Measurements from ENCODE around the gene DNAJB6. TPM values are rescaled to one million over a fixed set of nuclear protein-coding genes. Genes with fewer than 3 reads are reported as not detected.

Gene DNAJB6
- total RNA-seq, 4 donors from 2014 or later, result 63.5 to 125 (median 107) TPM

- TF ChIP-seq CTCF (IDR thresholded peaks at IDR 0.05) (no peak), POLR2A (IDR thresholded peaks at IDR 0.05) (no peak)
- DNase-seq, result no peak
- intact Hi-C loops (cut with DNase I; ENCODE audit: low total_unique reads), result no loop called here
- H3K4me3 ChIP-seq, result no peak overlapping the region
- no peaks in the 10 kb centered on the region for H3K27me3 ChIP-seq
- H3K27ac ChIP-seq, result no peak overlapping the region
- no peaks in the 10 kb centered on the region for H3K9me3 ChIP-seq
- no peaks in the 10 kb centered on the region for H3K4me1 ChIP-seq
- no peaks in the 10 kb centered on the region for H3K36me3 ChIP-seq
Observed at GRCh38 chr7:157293413-157293788, 43.4 kb upstream of the DNAJB6 start.

DNA sequence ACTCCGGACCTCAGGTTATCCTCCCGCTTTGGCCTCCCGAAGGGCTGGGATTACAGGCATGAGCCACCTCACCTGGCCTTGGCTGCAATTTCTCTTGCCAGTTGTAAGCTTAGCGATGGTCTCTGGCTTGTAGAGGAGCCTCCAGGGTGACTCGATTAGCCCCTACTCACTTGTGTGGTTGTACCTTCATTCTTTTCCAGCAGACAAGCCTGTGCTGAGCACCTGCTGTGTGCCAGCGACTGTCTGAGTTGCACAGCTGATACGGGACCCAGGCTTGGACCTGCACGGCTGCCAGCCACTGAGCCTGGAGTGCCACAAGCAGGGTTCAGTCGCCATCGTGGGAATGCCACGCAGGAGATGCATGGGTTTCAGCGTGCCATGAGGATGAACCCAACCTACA lies 42.0 kb upstream of the DNAJB6 start:
- Histone ChIP-seq H3K27me3 (no peaks in the 10 kb centered on the region), H3K4me1 (no peaks in the 10 kb centered on the region), H3K4me3 (no peak overlapping the region), H3K27ac (no peak overlapping the region), H3K36me3 (no peaks in the 10 kb centered on the region), H3K9me3 (no peaks in the 10 kb centered on the region)
- intact Hi-C loops (cut with DNase I; ENCODE audit: low total_unique reads), result no loop called here
- TF ChIP-seq POLR2A (IDR thresholded peaks at IDR 0.05) (no peak), CTCF (IDR thresholded peaks at IDR 0.05) (no peak)
- DNase-seq, result no peak

GRCh38 chr7:157295338-157295737 lies 41.5 kb upstream of the DNAJB6 start:
- DNase-seq, result no peak
- no peak overlapping the region for H3K4me3 ChIP-seq

GRCh38 chr7:157297185-157297584 lies 39.6 kb upstream of the DNAJB6 start:
- no peaks in the 10 kb centered on the region for H3K9me3 ChIP-seq
- no peaks in the 10 kb centered on the region for H3K36me3 ChIP-seq
- intact Hi-C loops (cut with DNase I; ENCODE audit: low total_unique reads), result no loop called here
- H3K4me3 ChIP-seq, result no peak overlapping the region
- no peak overlapping the region for H3K27ac ChIP-seq
- TF ChIP-seq CTCF (IDR thresholded peaks at IDR 0.05), result no peak
- TF ChIP-seq POLR2A (IDR thresholded peaks at IDR 0.05), result no peak
- H3K27me3 ChIP-seq, result no peaks in the 10 kb centered on the region
- no peaks in the 10 kb centered on the region for H3K4me1 ChIP-seq
- DNase-seq, result no peak

More at GRCh38 chr7:157295338-157295737, 41.5 kb upstream of the DNAJB6 start:
- TF ChIP-seq CTCF (IDR thresholded peaks at IDR 0.05) (no peak), POLR2A (IDR thresholded peaks at IDR 0.05) (no peak)
- Histone ChIP-seq H3K9me3 (no peaks in the 10 kb centered on the region), H3K36me3 (no peaks in the 10 kb centered on the region), H3K4me1 (no peaks in the 10 kb centered on the region), H3K27me3 (no peaks in the 10 kb centered on the region), H3K27ac (no peak overlapping the region)
- intact Hi-C loops (cut with DNase I; ENCODE audit: low total_unique reads), result no loop called here

DNA sequence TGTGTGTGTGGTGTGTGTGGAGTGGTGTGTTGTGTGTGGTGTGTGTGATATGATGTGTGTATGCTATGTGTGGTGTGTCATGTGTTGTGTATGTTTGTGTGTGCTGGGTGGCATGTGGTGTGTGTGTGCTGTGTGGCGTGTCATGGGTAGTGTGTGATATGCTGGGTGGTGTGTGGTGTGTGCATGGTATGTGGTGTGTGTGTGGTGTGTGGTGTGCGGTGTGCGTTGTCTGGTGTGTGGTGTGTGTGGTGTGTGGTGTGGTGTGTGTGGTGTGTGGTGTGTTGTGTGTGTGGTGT lies 37.5 kb upstream of the DNAJB6 start:
- no peaks in the 10 kb centered on the region for H3K4me1 ChIP-seq
- no peak overlapping the region for H3K4me3 ChIP-seq
- no peak overlapping the region for H3K27ac ChIP-seq
- H3K9me3 ChIP-seq, result no peaks in the 10 kb centered on the region
- H3K36me3 ChIP-seq, result no peaks in the 10 kb centered on the region
- intact Hi-C loops (cut with DNase I; ENCODE audit: low total_unique reads), result no loop called here
- TF ChIP-seq CTCF (IDR thresholded peaks at IDR 0.05) (no peak), POLR2A (IDR thresholded peaks at IDR 0.05) (no peak)
- no peak for DNase-seq
- H3K27me3 ChIP-seq, result no peaks in the 10 kb centered on the region

All from uterus (tissue), 4 donors.